HG03066 (cell line): ENCODE data around the gene GAN.

Source experiments
- ATAC-seq: cut with Tn5 transposase; IDR thresholded peaks from one replicate; pipeline ENCODE4 v1.9.1; 2021; ENCODE audit warnings: low read depth; ENCODE audit not compliant: unreplicated experiment

GAN gene

DNA sequence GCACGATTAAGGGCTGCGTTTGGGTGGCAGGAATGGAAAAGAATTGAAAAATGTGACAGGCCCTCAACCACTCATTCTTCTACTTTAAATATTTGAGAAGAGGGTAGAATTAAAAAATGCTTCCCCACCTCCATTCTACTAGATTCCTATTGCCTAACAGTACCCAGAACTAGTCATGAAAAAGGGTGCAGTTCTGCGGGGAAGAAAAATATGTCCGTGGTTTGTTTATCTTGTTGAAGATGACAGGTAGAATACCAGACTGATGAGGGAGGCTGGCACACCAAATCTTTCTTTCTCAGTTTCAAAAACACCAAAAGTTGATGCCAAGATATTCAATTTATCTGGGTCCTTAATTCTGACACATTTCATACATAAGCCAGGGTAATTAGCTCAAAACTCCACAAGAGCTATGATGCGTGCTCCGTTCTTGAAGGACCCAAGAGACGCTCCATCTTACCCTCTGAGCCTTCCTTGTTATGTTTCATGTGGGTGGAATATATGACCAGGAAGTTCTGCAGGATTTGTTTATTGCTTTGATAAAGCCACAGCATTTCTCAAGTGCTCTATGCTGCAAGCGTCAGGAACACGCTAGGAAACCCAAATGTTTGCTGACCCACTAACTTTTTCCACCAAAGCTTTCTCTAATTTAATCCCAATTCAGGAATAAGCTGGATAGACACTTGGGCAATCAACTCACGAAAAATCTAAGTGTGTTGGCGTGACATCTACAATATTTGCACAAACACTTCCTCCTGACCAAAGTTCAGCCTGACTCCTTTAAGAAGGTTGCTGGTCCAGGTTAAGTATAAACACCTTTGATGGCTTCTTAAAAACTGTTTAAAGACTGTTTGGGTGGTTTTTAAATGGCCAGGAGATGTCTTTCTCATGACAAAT lies 20.6 kb upstream of the GAN start:
- no peak for ATAC-seq

DNA sequence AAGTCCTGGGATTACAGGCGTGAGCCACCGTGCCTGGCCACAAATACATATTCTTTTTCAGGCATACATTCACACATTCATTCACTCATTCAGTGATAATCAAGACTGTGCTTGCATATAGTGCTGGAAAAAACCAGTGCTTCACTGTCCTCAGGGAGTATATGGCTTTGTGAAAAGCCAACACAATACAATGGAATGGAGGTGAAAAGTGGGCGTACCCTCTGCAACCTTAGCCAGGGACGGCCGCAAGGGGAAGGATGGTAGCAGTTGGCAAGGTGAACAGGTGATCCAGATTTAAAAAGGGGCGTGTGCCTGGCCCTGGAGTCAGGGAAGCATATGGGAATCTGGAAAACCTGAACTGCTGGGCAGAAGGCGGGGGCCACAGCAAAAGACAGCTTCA lies 18.1 kb upstream of the GAN start:
- ATAC-seq = no peak

DNA sequence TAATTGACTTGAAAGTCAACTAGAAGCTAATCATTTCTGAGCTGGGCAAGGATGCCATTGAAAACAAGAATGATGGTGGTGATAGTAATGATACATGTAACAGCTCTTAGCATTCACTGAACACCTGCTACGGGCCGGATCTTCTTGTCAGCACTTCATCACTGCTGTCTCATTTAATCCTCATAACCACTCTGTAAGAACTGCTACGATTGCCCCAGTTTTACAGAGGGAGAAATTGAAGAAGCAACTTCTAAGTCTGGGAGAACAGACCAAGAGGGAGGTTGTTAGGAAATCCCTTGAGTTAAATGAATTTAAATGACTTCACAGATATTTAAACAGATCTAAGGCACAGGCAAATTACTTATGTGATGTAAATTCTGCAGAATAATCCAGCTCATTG lies 7.0 kb upstream of the GAN start:
- ATAC-seq = no peak

DNA sequence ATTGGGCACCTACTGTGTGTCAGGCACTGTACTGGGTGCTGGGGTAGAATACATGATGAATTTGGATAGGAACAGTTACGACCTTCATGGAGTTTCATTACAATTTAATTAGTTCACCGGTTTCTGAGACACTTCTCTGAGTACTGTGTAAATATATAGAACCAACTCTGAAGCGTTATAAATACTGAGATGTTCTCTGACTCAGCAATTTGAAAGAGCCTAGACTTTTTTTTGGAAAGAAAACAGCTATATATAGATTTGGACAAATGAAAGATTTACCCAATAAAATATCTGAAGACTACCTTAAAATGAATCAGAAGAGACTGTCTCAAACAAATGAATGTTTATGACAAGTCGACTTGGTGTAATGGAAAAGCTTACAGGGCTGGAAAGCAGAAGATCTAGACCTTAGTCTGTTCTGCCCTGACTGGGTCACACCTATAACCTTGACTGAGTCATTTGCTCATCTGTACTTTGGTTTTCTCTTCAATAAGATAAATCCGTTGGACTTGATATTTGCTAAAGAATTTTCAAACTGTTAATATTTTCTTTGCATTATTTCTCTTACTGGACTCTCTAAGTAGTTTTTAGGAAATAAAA lies 4.6 kb upstream of the GAN start:
- no peak for ATAC-seq

DNA sequence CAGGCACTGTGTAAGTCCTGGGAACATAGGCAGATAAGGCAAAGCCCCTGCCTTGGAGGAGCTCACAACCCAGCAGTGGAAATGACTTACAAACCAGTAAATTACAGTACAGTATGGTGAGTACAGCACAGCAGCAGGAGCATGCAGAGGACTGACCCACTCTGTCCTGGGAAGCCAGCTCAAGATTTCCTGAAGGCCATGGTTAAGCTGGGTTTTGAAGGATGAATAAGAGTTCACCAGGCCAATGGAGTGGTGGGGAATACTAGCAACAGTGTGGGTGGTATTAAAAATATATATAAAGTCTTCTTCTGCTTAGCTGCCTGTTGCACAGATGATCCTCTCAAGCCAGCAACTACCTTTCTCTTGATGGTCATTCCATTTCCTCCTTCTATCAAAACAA lies 3.0 kb upstream of the GAN start:
- no peak for ATAC-seq

DNA sequence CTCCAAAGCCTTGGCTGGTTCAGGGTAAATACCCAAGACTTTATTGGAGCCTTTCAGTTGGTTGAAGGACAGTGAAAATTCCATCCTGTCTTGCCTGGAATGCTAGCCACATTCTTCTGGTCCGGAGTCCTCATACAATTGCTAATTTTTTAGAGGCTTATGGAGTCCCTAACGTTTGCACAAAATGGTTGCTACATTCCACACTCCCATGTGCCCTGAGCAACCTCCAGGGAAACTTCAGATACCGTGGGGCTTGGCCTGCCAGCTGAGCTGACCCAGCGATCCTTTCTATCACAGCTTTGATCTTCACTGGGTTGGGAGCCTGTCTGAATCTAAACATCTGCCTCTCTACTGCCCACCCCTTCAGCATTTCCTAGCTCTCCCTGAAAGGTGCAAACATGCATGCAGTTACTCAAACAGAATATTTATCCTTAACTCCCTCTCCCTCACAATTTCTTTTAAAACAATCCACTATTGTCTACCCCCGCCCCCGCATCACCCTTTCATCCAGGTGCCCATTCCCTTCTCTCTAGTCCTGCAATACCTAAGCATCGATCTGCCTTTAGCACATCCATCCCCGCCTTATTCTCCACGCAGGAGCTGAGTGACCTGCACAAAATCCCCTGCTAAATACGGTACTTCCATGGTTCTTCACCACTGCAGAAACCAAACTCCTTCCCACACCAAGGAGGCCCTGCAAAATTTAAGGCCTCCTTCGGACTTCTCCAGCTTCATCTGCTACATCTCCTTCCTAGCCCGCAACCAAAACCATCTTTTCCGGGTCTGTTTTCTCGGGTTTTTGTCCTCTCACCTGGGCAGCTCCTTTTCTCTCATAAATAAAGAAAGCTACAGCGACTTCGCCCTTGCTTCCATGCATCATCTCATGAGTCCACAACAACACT lies 810 bp upstream of the GAN start:
- ATAC-seq = no peak

DNA sequence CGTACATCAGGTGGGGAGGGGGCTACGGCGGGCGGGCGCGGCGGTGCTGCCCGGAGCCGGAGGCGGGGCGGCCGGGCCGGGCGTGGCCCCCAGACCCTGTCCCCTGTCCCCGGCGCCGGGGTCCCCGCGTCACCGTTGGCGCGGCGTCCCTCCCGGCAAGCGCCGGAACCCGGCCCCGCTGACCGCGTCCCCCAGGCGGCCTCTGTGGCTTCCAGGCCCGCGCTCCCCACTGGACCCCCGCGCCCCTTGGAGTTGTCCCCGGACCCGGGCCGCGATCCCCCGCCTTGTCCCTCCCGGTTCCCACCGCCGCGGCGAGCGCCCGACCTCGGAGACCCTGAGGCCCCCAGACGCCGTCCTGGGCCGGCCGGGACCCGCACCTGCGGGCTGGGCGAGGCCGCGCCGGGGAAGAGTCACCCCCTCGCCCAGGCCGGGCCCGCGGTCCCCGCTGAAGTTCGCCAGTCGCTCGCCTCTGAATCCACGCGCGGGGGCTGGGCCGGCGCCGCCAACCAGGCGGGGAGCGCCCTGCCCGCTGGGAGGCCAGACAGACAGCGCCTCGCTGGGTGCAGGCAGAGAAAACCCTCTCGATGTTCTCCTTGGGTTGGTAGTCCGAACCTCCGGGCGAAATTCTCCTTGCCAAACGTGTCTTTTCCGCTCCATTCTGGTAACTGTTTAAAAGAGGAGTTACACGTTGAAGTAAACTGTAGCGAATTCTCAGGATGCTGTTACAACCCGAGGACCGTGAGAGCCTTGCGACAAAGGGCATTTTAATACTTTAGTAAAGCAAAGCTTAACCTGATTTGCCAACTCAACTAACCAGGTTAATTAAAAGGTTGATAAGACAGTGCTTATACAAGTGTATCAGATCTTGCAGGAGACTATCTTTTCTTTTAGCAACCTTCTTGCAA lies 761 bp downstream of the GAN start:
- ATAC-seq = peak; percentile 35

DNA sequence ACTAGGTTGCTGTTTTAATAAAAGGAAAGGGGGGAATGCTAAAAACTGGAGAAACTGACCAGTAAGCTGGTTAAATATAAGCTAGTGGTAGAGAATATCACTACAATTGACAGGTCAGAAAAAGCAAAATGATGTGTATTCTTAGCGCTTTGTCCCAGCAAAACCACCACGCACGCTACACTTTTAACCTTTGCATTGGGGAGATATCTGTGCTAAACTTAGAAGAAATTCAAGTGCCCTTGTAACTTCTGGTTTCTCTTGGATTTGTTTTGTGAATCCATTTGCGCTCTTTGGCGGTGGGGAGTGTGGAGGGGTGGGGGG lies 1.4 kb downstream of the GAN start:
- ATAC-seq = no peak

DNA sequence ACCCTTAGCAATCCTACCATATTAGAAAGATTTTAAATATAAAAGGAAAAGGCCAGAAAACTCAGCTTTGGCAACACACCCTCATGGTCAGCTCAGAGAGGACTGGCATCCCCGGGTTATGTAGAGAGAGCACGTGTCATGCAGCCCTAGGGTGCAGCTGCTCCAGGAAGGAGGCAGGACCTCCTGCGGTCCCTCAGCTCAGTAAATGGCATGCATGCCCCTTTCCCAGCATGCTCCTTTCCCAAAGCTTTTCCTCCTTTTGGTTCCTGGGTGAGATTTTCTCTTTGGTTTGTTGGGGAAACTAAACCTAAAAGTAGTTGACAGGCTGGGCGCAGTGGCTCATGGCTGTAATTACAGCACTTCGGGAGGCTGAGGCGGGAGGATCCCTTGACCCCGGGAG lies 3.9 kb downstream of the GAN start:
- ATAC-seq = no peak

DNA sequence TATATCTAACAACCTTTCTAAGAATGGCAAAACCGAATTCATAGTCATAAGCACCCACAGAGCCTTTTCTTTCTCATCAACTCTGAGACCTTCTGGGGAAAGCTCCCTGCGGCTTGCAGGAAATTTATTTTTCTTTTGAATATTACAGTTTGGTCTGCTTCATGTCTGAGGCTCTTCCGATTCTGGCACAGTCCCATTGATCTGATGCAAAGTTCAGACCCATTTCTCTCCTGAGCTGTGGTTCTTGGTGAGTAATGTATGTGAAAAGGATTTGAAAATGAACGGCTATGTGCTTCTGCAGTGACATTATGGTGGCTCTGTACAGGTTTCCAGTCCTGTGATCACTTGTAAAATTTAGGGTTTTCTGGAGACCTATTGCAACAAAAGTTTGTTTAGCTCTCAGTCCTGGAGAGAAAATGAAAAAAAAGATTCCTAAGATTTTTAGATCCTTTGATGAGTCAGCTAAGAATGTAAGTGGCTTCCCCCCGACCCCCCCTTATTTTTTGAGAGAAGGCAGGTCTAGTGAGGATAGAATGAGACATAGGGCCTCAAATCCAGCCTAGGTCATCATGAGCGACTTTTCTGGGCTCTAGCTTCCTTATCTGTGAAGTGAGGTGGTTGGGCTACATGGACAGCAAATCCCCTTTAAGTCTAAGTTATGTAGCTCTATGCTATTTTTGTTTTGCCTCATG lies 4.6 kb downstream of the GAN start:
- ATAC-seq = no peak

DNA sequence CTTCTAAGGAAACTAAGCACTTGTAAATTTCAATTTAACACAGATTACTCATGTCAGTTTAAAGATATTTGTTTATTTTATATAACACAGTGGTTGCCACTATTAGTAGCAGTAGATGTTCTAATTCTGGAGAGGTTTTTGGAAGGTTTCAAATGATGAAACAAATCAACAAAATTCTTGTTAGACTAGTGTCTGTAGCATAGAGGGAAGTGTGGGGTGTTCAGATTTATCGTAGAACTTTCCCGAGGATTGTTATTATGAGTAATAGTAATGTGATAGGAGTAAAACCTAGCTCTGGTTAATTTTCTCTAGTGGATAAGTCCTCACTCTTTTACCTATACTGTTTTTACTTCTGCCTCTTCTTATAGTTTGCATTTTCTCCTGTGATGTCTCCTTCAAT lies 6.3 kb downstream of the GAN start:
- ATAC-seq = no peak

DNA sequence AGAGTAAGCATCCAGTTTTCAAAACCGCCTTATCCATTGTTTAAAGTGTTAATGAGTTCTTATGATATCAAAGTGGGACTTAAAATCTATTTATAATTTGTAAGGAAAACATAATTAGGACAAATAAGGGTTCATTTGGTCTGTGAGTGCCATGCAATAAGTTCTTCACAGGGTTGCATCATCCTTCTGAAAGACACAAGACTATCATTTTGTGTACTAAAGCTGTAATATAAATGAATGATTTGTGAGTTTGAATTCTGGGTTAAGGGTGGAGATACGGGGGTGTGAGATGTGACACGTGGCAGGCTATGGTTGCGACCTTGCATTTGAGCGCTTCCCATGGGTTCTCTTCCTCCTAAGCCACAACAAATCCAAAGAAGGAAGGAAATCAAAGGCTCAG lies 6.8 kb downstream of the GAN start:
- ATAC-seq = no peak

DNA sequence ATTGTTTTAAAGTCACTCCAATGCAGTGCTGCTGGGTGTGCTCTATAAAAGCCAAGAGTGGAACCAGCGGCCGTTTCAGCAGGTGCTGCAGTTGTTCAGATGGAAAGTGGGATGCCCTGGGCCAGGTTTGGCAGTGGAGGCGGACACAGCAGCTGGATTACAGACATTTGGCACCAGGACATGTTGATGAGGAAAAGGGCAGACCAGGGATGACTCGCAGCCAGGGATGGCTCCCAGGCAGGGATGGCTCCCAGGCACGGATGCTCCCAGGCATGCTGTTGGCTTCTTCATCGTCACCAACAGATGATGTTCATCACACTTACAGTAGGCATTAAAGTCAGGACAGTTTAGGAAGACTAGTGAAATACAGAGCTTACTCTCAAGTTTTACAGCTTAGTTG lies 10.0 kb downstream of the GAN start:
- ATAC-seq = no peak

DNA sequence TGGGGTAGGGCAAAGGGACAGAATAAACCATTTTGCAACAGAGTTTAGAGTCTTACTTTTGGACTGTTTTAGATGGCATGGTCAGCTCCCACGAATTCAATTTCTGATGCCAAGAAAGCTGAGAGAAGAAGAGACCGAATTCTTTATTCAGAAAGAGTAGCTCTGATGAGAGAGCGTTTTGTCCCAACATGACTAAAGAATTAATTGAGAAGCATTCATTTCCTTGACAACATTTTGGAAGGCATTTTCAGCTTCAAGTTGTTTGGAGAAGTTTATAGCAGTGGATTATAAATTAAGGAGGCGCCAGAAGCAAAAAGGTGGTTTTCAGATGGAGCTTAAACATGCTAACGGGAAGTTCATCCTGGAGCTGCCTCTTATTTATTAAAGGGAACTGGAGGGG lies 12.2 kb downstream of the GAN start:
- no peak for ATAC-seq

DNA sequence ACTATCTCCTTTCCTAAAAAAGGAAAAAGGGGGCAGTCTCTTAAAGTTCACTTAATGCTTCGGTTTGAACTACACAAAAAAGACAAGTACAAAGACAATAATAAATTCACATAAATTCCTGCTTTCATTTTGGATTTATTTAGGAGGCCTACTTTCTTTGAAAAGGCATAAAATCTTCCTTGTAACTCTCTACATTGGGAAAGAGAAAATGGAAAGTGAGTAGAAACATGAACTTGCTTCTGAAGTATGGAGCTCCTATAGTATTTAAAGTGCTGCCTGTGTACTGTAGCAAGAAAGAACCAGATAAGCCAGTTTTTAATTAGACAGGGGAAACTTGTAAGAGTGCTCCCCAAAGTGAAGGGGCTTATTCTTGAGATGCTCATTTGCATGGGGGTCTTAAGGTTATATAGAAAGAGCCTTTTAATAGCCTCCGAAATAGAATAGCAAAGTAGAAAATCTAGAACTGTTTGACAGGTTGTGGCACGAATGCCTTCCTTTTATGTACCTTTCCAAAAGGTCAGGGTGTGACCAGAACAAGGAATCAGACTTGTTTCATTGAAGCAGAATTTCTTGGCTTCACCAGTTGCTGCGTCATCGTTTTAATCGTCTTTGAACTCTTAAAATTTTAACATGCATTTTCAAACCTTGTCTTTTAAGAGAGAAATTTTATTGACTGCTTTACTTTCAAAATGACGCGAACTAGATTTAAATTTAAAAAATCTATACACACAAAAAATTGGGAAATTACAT lies 12.9 kb downstream of the GAN start:
- ATAC-seq = no peak

DNA sequence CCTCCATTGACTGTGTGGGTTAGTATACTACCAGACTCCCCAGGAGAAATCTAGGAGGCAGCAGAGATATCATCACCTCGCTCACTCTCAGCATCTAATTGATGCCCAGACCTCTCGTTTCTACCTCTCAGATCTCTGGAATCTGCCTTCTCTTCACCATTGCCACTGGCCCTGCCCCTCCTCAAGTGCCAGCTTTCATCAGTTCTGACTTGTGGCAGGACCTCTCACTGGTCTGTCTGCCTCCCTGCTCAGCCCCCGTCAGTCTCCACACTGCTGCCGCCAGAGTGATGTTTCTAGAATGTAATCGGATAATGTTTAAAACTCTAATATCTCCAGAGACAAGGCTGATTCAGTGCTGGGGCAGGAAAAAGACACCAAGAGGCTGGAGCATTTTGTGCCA lies 15.2 kb downstream of the GAN start:
- ATAC-seq = no peak

DNA sequence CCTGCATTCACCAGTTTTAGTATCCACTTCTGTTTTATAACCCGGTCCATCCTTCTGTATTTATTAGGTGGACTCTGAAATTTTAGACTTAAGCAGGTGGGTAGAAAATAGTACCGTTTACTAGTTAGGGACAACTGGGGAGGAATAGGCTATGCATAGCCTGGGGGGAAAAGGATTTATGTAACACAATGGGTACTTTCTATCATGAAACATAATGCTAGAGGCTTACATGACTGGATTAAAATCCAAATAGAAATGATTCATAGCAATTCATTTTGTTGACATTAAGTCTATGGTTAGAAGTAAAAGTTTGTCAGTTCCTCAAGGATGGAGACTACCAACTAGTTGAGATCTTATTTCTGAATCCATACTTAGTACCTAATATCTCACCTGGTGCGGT lies 18.6 kb downstream of the GAN start:
- ATAC-seq = no peak

DNA sequence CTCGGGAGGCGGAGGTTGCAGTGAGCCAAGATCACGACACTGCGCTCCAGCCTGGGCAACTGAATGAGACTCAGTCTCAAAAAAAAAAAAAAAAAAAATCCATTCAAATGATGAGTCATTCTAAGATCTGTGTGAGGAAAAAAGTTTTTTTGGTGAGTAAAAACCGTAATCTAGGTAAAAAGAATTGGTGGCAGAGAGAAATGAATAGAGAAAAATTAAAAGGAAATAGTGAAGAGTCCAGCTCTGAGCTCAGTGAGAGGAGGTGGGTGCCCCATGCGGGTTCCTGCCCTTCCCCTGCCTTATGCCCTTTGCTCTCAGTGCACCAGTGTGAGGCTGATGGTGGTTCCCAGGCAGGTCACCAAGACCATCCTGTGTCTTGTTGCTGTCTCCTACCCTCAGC lies 20.9 kb downstream of the GAN start:
- no peak for ATAC-seq

DNA sequence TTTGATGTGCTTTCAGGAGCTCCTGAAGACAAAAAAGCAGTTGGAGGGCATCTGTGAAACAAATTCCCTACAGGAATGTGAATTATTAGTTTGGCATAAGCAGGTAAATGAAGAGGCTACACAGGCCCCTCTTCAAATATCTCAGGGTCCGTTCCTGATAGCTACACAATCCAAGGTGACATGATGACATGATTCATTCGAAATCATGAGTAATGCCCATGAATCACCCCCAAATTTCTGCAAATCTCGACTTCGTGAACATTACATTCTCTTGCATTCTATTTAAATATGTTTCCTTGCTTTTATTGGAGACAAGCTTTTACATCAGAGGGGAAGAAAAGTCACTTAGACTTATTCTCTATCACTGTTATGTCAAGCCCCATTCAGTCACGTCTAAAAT lies 22.3 kb downstream of the GAN start:
- ATAC-seq = no peak
